ENCODE measurements around the gene LIPI. TPM values are rescaled to one million over a fixed set of nuclear protein-coding genes. Genes with fewer than 3 reads are reported as not detected.
"Not testable (repeated sequence)": the region's sequence is repeated elsewhere in the genome, so short reads cannot be mapped to it uniquely, and the experiment has no call there.

The LIPI gene
- total and polyA plus RNA-seq, 4 experiments from 2014 or later, result not detected

DNA sequence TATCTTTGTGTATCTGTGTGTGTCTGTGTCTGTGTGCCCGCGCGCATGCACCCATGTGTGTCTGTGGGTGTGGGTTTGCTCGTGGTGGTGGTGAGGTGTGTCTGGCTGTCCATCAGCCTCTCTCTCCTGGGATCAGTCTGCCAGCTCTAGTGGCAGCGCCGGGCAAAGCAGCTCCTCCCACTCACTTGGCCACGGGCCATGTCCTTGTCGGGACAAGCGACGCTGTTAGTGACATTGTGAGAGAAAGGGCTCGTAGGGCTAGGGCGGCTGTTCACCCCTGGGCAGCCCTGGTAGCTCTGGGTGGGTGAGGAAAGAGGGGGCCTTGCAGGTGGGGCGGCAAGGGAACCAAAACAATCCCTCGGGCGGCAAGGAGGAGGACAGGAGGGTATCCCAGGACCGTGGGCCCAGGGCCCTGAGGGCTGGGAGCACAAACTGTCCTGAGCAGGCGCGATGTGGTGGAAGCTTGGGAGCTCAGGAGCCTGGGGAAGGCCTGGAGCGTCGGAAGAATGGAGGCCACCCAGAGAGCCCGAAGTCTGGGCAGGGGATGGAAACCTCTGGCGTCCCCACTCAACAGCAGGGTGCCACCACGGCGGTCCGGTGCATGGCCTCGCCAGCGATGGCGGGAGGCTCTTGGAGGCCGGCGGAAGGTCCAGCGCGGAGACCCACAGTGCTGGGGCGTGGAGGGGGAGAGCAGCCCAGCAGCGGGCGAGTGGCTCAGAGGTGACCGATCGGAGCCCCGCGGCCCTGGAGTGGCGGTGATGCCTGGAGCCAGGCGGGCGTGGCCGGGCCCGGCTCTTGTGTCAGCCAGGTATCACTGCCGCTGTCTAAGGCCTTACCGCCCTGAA lies 140.5 kb downstream of the LIPI start:
- H3K27ac ChIP-seq (ENCODE audit: low read depth, low read length), result no peak overlapping the region
- peak overlapping the region in 1 of 8 donors; percentile 64 for H3K4me3 Mint-ChIP-seq
- no peaks in the 10 kb centered on the region for H3K36me3 ChIP-seq (ENCODE audit: insufficient read depth, low read length)
- H3K4me1 Mint-ChIP-seq, result no peaks in the 10 kb centered on the region
- no peaks in the 10 kb centered on the region for H3K4me1 ChIP-seq (ENCODE audit: insufficient read depth, low read length)
- H3K9me3 Mint-ChIP-seq, result no peaks in the 10 kb centered on the region
- H3K27me3 Mint-ChIP-seq, result no peaks in the 10 kb centered on the region
- ChIA-PET POLR2A (ENCODE audit: partially characterized antibody) (no interaction called here), CTCF (ENCODE audit: partially characterized antibody) (no interaction called here)
- no peak for DNase-seq
- no peaks in the 10 kb centered on the region for H3K27me3 ChIP-seq (ENCODE audit: insufficient read depth, low read length)
- H3K36me3 Mint-ChIP-seq, result no peaks in the 10 kb centered on the region
- H3K9me3 ChIP-seq (ENCODE audit: control insufficient read depth in 1 of 2, low read length in 2 of 2), result no peaks in the 10 kb centered on the region
- intact Hi-C loops (cut with micrococcal nuclease), result no loop called here
- H3K4me3 ChIP-seq (ENCODE audit: low read length in 2 of 2), result no peak overlapping the region
- no peak overlapping the region for H3K27ac Mint-ChIP-seq

GRCh38 chr21:14064296-14064645 lies 146.5 kb downstream of the LIPI start:
- intact Hi-C loops (cut with micrococcal nuclease), result no loop called here
- H3K27ac ChIP-seq (ENCODE audit: low read depth, low read length), result no peak overlapping the region
- Mint-ChIP-seq H3K36me3 (no peaks in the 10 kb centered on the region), H3K27me3 (no peaks in the 10 kb centered on the region), H3K9me3 (peaks cover 0 to 4% (median 0%) of the 10 kb centered on the region in 8 donors), H3K4me3 (peak overlapping the region in 2 of 8 donors; percentile 21 to 97), H3K27ac (peak overlapping the region in 1 of 7 donors; percentile 97), H3K4me1 (no peaks in the 10 kb centered on the region)
- no peaks in the 10 kb centered on the region for H3K36me3 ChIP-seq (ENCODE audit: insufficient read depth, low read length)
- ChIA-PET CTCF (ENCODE audit: partially characterized antibody) (no interaction called here), POLR2A (ENCODE audit: partially characterized antibody) (no interaction called here)
- no peaks in the 10 kb centered on the region for H3K4me1 ChIP-seq (ENCODE audit: insufficient read depth, low read length)
- no peak for DNase-seq
- H3K27me3 ChIP-seq (ENCODE audit: insufficient read depth, low read length), result no peaks in the 10 kb centered on the region
- no peak overlapping the region for H3K4me3 ChIP-seq (ENCODE audit: low read length in 2 of 2)
- H3K9me3 ChIP-seq (ENCODE audit: control insufficient read depth in 1 of 2, low read length in 2 of 2), result no peaks in the 10 kb centered on the region

DNA sequence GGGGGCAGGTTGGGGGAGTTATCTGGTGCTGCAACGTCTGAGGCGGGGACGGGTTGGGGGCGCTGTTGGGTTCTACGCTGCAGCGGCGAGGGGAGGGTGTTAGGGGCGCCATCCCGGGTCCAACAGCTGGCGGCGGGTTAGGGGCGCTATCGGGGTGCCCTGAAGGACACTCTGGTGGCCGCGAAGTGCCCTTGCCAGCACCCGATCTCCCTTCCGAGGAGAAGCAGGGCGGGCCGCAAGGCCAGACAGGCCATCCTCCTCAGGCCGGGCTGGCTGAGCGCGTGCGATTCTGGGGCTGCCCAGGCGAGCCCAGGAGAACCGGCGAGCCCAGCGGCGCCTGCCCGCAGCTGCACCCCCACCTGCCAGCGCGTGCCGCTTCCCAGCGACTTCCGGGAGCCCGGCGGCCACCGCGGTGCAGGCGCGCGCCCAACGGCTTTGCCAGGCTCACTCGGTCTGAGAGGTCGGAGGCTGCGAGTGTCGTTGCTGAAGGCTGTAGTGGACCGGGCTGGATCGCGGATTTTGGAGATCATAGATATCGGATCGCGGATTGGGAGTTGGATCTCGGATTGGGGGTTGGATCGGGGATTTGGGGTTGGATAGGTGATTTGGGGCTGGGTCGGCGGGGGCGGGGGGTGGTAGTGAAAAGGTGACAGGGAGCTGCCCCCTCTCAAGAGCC lies 147.0 kb downstream of the LIPI start:
- H3K36me3 Mint-ChIP-seq; H3K36me3 ChIP-seq (ENCODE audit: insufficient read depth, low read length); H3K4me3 ChIP-seq (ENCODE audit: low read length in 2 of 2); CTCF ChIA-PET (ENCODE audit: partially characterized antibody); H3K4me1 Mint-ChIP-seq; DNase-seq; H3K27me3 Mint-ChIP-seq; H3K4me1 ChIP-seq (ENCODE audit: insufficient read depth, low read length); H3K9me3 Mint-ChIP-seq; H3K9me3 ChIP-seq (ENCODE audit: control insufficient read depth in 1 of 2, low read length in 2 of 2); H3K27ac ChIP-seq (ENCODE audit: low read depth, low read length); intact Hi-C loops (cut with micrococcal nuclease); H3K27me3 ChIP-seq (ENCODE audit: insufficient read depth, low read length); POLR2A ChIA-PET (ENCODE audit: partially characterized antibody): not testable (repeated sequence)
- peak overlapping the region in 1 of 7 donors; percentile 97 for H3K27ac Mint-ChIP-seq
- peak overlapping the region in 3 of 8 donors; percentile 21 to 97 (median 31) for H3K4me3 Mint-ChIP-seq

DNA sequence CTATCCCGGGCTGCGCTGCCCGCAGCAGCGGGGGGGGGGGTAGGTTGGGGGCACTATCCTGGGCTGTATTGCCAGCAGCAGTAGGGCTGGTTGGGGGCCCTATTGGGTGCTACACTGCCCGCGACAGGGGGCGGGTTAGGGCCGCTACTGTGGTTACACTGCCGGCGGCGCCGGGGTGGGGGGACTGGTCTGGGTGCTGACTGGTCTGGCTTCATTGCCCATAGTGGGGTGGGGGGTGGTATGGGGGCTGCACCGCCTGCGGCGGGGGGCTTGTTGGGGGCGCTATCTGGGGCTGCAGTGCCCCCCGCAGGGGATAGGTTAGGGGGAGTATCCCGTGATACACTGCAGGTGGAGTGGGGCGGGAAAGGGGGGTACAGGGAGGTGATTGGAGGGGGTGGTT lies 148.1 kb downstream of the LIPI start:
- CTCF ChIA-PET (ENCODE audit: partially characterized antibody); H3K4me1 ChIP-seq (ENCODE audit: insufficient read depth, low read length); H3K4me1 Mint-ChIP-seq; H3K27ac ChIP-seq (ENCODE audit: low read depth, low read length); H3K9me3 ChIP-seq (ENCODE audit: control insufficient read depth in 1 of 2, low read length in 2 of 2); H3K27me3 Mint-ChIP-seq; H3K27me3 ChIP-seq (ENCODE audit: insufficient read depth, low read length); H3K4me3 ChIP-seq (ENCODE audit: low read length in 2 of 2); DNase-seq; H3K36me3 Mint-ChIP-seq; POLR2A ChIA-PET (ENCODE audit: partially characterized antibody); H3K27ac Mint-ChIP-seq; H3K9me3 Mint-ChIP-seq; intact Hi-C loops (cut with micrococcal nuclease); H3K36me3 ChIP-seq (ENCODE audit: insufficient read depth, low read length): not testable (repeated sequence)
- H3K4me3 Mint-ChIP-seq, result peak overlapping the region in 1 of 8 donors; percentile 7

DNA sequence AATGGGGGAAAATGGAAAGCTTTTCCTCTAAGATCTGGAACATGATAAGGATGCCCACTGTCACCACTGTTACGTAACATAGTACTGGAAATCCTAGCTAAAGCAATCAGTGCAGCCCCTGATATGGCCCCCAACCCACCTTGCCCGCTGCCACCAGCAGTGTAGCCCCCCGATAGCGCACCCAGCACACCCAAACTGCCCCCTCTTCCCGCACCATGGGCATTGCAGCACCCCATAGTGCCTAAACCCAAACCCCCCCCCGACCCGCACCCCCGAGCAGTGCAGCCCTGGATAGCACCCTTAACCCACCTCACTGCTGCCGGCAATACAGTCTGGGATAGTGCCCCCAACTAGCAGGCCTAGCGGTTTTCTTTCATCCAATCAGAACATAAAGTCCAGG lies 148.9 kb downstream of the LIPI start:
- H3K27me3 ChIP-seq (ENCODE audit: insufficient read depth, low read length); H3K9me3 Mint-ChIP-seq; H3K4me3 ChIP-seq (ENCODE audit: low read length in 2 of 2); H3K27ac Mint-ChIP-seq; POLR2A ChIA-PET (ENCODE audit: partially characterized antibody); H3K36me3 ChIP-seq (ENCODE audit: insufficient read depth, low read length); intact Hi-C loops (cut with micrococcal nuclease); CTCF ChIA-PET (ENCODE audit: partially characterized antibody); H3K9me3 ChIP-seq (ENCODE audit: control insufficient read depth in 1 of 2, low read length in 2 of 2); DNase-seq; H3K4me3 Mint-ChIP-seq; H3K27me3 Mint-ChIP-seq; H3K4me1 ChIP-seq (ENCODE audit: insufficient read depth, low read length); H3K27ac ChIP-seq (ENCODE audit: low read depth, low read length); H3K4me1 Mint-ChIP-seq; H3K36me3 Mint-ChIP-seq: not testable (repeated sequence)

GRCh38 chr21:14058995-14059627 lies 151.6 kb downstream of the LIPI start:
- H3K9me3 ChIP-seq (ENCODE audit: control insufficient read depth in 1 of 2, low read length in 2 of 2); DNase-seq; POLR2A ChIA-PET (ENCODE audit: partially characterized antibody); H3K36me3 ChIP-seq (ENCODE audit: insufficient read depth, low read length); CTCF ChIA-PET (ENCODE audit: partially characterized antibody); H3K4me3 ChIP-seq (ENCODE audit: low read length in 2 of 2); H3K27ac ChIP-seq (ENCODE audit: low read depth, low read length); H3K27me3 Mint-ChIP-seq; H3K9me3 Mint-ChIP-seq; H3K4me1 Mint-ChIP-seq; intact Hi-C loops (cut with micrococcal nuclease); H3K4me1 ChIP-seq (ENCODE audit: insufficient read depth, low read length); H3K36me3 Mint-ChIP-seq; H3K27me3 ChIP-seq (ENCODE audit: insufficient read depth, low read length); H3K4me3 Mint-ChIP-seq; H3K27ac Mint-ChIP-seq: not testable (repeated sequence)

Data from CD4-positive, alpha-beta memory T cell (primary cell).